ENCODE data around the gene SLC45A3. TPM values are rescaled to one million over a fixed set of nuclear protein-coding genes. Genes with fewer than 3 reads are reported as not detected.
A peak's percentile ranks its signal among the peaks of the same experiment; 100 is the strongest.

Gene SLC45A3
- total and polyA plus RNA-seq, 5 donors from 2014 or later: 0.74 TPM; not detected in 4

DNA sequence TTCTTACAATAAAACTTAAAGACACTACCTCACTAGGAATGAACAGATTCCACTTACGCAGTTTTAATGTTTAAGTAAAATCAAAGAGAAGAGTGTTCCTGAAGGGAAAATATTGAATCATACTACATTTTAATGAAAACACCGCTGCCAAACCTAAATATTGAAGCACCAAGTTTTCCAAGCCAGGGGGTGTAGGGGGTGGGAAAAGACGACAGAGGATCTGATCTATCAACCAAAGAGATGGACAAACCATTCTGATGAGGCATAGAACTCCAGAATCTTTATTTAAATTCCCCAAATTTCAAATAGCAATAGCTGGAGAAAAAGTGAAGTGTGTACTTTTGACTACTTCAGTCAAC lies 49.7 kb downstream of the SLC45A3 start:
- H3K4me3 ChIP-seq (ENCODE audit: low read depth, low read length): peak overlapping the region; percentile 98
- Mint-ChIP-seq H3K9me3 (no peaks in the 10 kb centered on the region), H3K27me3 (no peaks in the 10 kb centered on the region), H3K4me1 (peaks cover 24 to 66% (median 41%) of the 10 kb centered on the region in 4 donors), H3K27ac (peak overlapping the region; percentile 90 to 99 (median 94)), H3K4me3 (peak overlapping the region; percentile 92 to 98 (median 95)), H3K36me3 (peaks cover 23% of the 10 kb centered on the region)
- H3K27me3 ChIP-seq (ENCODE audit: control insufficient read depth, insufficient read depth, low read length): no peaks in the 10 kb centered on the region
- H3K4me1 ChIP-seq (ENCODE audit: control insufficient read depth, insufficient read depth, low read length, poor library complexity, severe bottlenecking): peaks cover 51% of the 10 kb centered on the region
- H3K9me3 ChIP-seq (ENCODE audit: control insufficient read depth in 2 of 2, low read length in 2 of 2): no peaks in the 10 kb centered on the region
- H3K36me3 ChIP-seq (ENCODE audit: control insufficient read depth, insufficient read depth, low read length): peaks cover 3% of the 10 kb centered on the region
- ATAC-seq (ENCODE audit: low read depth in 2 of 2): no peak
- no peak for DNase-seq
- peak overlapping the region; percentile 91 for H3K27ac ChIP-seq (ENCODE audit: insufficient read depth, low read length, poor library complexity, severe bottlenecking)

DNA sequence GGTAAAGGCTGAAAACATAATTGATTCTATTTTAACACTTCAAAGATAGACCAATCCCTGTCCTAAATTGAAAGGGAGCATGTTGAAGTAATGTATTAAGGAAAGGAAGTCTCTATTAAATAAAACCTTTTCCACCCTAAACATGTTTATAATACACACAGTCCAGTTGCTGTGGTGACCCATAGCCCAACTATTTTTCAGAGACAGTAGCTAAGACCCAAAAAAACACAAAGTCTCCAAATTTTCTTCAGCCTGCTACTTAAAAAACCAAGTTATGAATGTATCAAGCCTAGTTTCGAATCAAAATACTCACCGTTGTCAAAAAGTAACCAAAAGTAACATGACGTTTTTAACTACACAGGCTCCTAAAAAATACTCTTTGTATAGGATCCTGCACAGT lies 50.1 kb downstream of the SLC45A3 start:
- Histone ChIP-seq H3K27ac (ENCODE audit: insufficient read depth, low read length, poor library complexity, severe bottlenecking) (peak overlapping the region; percentile 91), H3K9me3 (ENCODE audit: control insufficient read depth in 2 of 2, low read length in 2 of 2) (no peaks in the 10 kb centered on the region), H3K4me1 (ENCODE audit: control insufficient read depth, insufficient read depth, low read length, poor library complexity, severe bottlenecking) (peaks cover 53% of the 10 kb centered on the region), H3K36me3 (ENCODE audit: control insufficient read depth, insufficient read depth, low read length) (peaks cover 3% of the 10 kb centered on the region), H3K27me3 (ENCODE audit: control insufficient read depth, insufficient read depth, low read length) (no peaks in the 10 kb centered on the region), H3K4me3 (ENCODE audit: low read depth, low read length) (peak overlapping the region; percentile 98)
- peak overlapping the region; percentile 90 to 99 (median 94) for H3K27ac Mint-ChIP-seq
- peaks cover 23% of the 10 kb centered on the region for H3K36me3 Mint-ChIP-seq
- peak overlapping the region; percentile 92 to 98 (median 95) for H3K4me3 Mint-ChIP-seq
- no peaks in the 10 kb centered on the region for H3K27me3 Mint-ChIP-seq
- peak in 1 of 3 donors; percentile 32 for DNase-seq
- ATAC-seq (ENCODE audit: low read depth in 2 of 2): no peak
- no peaks in the 10 kb centered on the region for H3K9me3 Mint-ChIP-seq
- H3K4me1 Mint-ChIP-seq: peaks cover 24 to 70% (median 42%) of the 10 kb centered on the region in 4 donors

DNA sequence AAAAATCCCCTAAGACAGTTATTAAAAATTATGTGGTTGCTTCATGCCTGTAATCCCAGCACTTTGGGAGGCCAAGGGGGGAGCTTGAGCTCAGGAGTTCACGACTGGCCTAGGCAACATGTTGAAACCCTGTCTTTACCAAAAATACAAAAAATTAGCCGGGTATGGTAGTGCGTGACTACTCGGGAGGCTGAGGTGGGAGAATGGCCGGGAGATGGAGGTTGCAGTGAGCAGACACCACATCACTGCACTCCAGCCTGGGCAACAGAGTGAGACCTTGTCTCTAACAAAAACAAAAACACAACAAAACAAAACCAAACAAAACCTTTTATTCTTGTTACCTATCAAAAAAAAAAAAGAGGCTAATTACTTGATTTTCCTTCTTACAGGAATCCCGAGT lies 50.6 kb downstream of the SLC45A3 start:
- peaks cover 28 to 75% (median 46%) of the 10 kb centered on the region in 4 donors for H3K4me1 Mint-ChIP-seq
- ATAC-seq (ENCODE audit: low read depth in 2 of 2) (no peak), DNase-seq (no peak)
- Histone ChIP-seq H3K27ac (ENCODE audit: insufficient read depth, low read length, poor library complexity, severe bottlenecking) (peak overlapping the region; percentile 91), H3K27me3 (ENCODE audit: control insufficient read depth, insufficient read depth, low read length) (no peaks in the 10 kb centered on the region), H3K9me3 (ENCODE audit: control insufficient read depth in 2 of 2, low read length in 2 of 2) (no peaks in the 10 kb centered on the region), H3K36me3 (ENCODE audit: control insufficient read depth, insufficient read depth, low read length) (peaks cover 4% of the 10 kb centered on the region), H3K4me3 (ENCODE audit: low read depth, low read length) (peak overlapping the region; percentile 98), H3K4me1 (ENCODE audit: control insufficient read depth, insufficient read depth, low read length, poor library complexity, severe bottlenecking) (peaks cover 56% of the 10 kb centered on the region)
- H3K36me3 Mint-ChIP-seq: peaks cover 27% of the 10 kb centered on the region
- no peaks in the 10 kb centered on the region for H3K27me3 Mint-ChIP-seq
- H3K4me3 Mint-ChIP-seq: peak overlapping the region; percentile 92 to 98 (median 95)
- H3K9me3 Mint-ChIP-seq: no peaks in the 10 kb centered on the region
- peak overlapping the region; percentile 90 to 99 (median 94) for H3K27ac Mint-ChIP-seq

DNA sequence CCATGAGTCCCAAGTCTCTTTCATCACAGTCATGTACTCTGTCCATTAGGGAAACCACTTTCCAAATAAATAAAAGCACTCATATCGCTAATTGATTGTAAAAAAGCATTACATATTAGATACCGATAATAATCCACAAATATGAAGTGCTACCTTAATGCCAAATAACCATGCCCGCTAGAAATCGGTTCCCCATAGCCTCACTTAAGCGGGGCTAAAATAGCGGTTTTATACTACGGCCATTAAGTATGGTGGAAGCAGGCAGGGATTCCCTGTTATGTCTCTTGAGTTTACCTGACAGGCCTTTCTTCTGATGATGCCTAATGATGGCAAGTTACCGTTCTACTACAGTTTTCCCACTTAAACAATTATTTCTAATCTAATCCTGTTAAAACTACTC lies 52.4 kb downstream of the SLC45A3 start:
- H3K4me1 ChIP-seq (ENCODE audit: control insufficient read depth, insufficient read depth, low read length, poor library complexity, severe bottlenecking): peaks cover 62% of the 10 kb centered on the region
- peaks cover 33% of the 10 kb centered on the region for H3K36me3 Mint-ChIP-seq

DNA sequence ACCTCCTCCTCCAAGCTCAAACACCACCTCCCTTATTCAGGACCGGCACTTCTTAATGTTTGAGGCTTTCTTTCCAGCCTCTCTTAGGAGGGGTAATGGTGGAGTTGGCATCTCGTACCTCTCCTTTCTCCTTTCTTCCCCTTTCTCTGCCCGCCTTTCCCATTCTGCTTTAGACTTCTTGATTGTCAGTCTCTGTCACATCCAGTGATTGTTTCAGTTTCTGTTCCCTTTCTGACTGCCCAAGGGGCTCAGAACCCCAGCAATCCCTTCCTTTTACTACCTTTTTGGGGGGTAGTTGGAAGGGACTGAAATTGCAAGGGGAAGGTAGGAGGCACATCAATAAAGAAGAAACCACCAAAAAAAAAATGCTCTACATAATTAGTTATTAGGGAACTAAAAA lies 54.1 kb downstream of the SLC45A3 start:
- Histone ChIP-seq H3K9me3 (ENCODE audit: control insufficient read depth in 2 of 2, low read length in 2 of 2) (no peaks in the 10 kb centered on the region), H3K27ac (ENCODE audit: insufficient read depth, low read length, poor library complexity, severe bottlenecking) (no peak overlapping the region), H3K4me3 (ENCODE audit: low read depth, low read length) (no peak overlapping the region), H3K36me3 (ENCODE audit: control insufficient read depth, insufficient read depth, low read length) (peaks cover 28% of the 10 kb centered on the region), H3K4me1 (ENCODE audit: control insufficient read depth, insufficient read depth, low read length, poor library complexity, severe bottlenecking) (peaks cover 55% of the 10 kb centered on the region), H3K27me3 (ENCODE audit: control insufficient read depth, insufficient read depth, low read length) (no peaks in the 10 kb centered on the region)
- Mint-ChIP-seq H3K4me1 (peaks cover 36 to 79% (median 56%) of the 10 kb centered on the region in 4 donors), H3K4me3 (peak overlapping the region; percentile 17 to 74 (median 62)), H3K27me3 (no peaks in the 10 kb centered on the region), H3K27ac (peak overlapping the region; percentile 64 to 79 (median 71)), H3K36me3 (peaks cover 33% of the 10 kb centered on the region), H3K9me3 (no peaks in the 10 kb centered on the region)
- DNase-seq (no peak), ATAC-seq (ENCODE audit: low read depth in 2 of 2) (no peak)

More for the DNA sequence above, 52.4 kb downstream of the SLC45A3 start:
- peaks cover 36 to 88% (median 56%) of the 10 kb centered on the region in 4 donors for H3K4me1 Mint-ChIP-seq
- Histone ChIP-seq H3K27me3 (ENCODE audit: control insufficient read depth, insufficient read depth, low read length) (no peaks in the 10 kb centered on the region), H3K9me3 (ENCODE audit: control insufficient read depth in 2 of 2, low read length in 2 of 2) (no peaks in the 10 kb centered on the region), H3K4me3 (ENCODE audit: low read depth, low read length) (peak overlapping the region; percentile 51), H3K36me3 (ENCODE audit: control insufficient read depth, insufficient read depth, low read length) (peaks cover 18% of the 10 kb centered on the region), H3K27ac (ENCODE audit: insufficient read depth, low read length, poor library complexity, severe bottlenecking) (no peak overlapping the region)
- ATAC-seq (ENCODE audit: low read depth in 2 of 2): no peak
- peak overlapping the region; percentile 48 to 98 (median 92) for H3K4me3 Mint-ChIP-seq
- H3K9me3 Mint-ChIP-seq: no peaks in the 10 kb centered on the region
- H3K27me3 Mint-ChIP-seq: no peaks in the 10 kb centered on the region
- H3K27ac Mint-ChIP-seq: peak overlapping the region in 1 of 3 donors; percentile 90
- no peak for DNase-seq

DNA sequence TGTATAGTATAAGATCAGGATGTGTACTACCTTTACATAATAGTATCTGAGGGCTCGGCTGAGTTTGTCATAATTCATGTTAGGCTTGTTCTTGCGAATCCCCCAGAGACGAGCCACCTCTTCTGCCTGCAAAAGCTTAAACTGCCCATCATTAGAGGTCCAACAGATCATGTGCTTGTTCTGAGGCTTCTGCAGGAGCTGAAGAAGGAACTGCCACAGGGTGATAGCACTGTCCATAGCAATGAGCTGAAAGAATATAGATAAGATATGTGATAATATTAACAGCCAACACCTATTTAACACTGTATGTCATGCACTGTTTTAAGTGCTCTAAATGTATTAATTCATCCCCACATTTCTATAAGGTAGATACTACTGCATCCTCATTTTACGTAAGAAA lies 56.7 kb downstream of the SLC45A3 start:
- H3K27me3 ChIP-seq (ENCODE audit: control insufficient read depth, insufficient read depth, low read length): no peaks in the 10 kb centered on the region
- no peaks in the 10 kb centered on the region for H3K9me3 ChIP-seq (ENCODE audit: control insufficient read depth in 2 of 2, low read length in 2 of 2)
- Mint-ChIP-seq H3K27me3 (no peaks in the 10 kb centered on the region), H3K4me1 (peaks cover 31 to 64% (median 46%) of the 10 kb centered on the region in 4 donors), H3K36me3 (peaks cover 40% of the 10 kb centered on the region), H3K4me3 (no peak overlapping the region), H3K27ac (peak overlapping the region in 2 of 3 donors; percentile 29 to 62), H3K9me3 (no peaks in the 10 kb centered on the region)
- H3K4me3 ChIP-seq (ENCODE audit: low read depth, low read length): no peak overlapping the region
- no peak for DNase-seq
- H3K27ac ChIP-seq (ENCODE audit: insufficient read depth, low read length, poor library complexity, severe bottlenecking): no peak overlapping the region
- no peak for ATAC-seq (ENCODE audit: low read depth in 2 of 2)
- H3K36me3 ChIP-seq (ENCODE audit: control insufficient read depth, insufficient read depth, low read length): peaks cover 52% of the 10 kb centered on the region
- peaks cover 32% of the 10 kb centered on the region for H3K4me1 ChIP-seq (ENCODE audit: control insufficient read depth, insufficient read depth, low read length, poor library complexity, severe bottlenecking)

- peaks cover 81% of the 10 kb centered on the region for H3K36me3 ChIP-seq (ENCODE audit: control insufficient read depth, insufficient read depth, low read length)
- Mint-ChIP-seq H3K4me1 (peaks cover 18 to 38% (median 25%) of the 10 kb centered on the region in 4 donors), H3K4me3 (no peak overlapping the region), H3K27ac (peak overlapping the region in 2 of 3 donors; percentile 49 to 77), H3K9me3 (no peaks in the 10 kb centered on the region), H3K27me3 (no peaks in the 10 kb centered on the region), H3K36me3 (peaks cover 37% of the 10 kb centered on the region)
- H3K27me3 ChIP-seq (ENCODE audit: control insufficient read depth, insufficient read depth, low read length): no peaks in the 10 kb centered on the region
- no peak overlapping the region for H3K4me3 ChIP-seq (ENCODE audit: low read depth, low read length)
- no peak overlapping the region for H3K27ac ChIP-seq (ENCODE audit: insufficient read depth, low read length, poor library complexity, severe bottlenecking)
- ATAC-seq (ENCODE audit: low read depth in 2 of 2) (no peak), DNase-seq (no peak)
- H3K4me1 ChIP-seq (ENCODE audit: control insufficient read depth, insufficient read depth, low read length, poor library complexity, severe bottlenecking): peaks cover 10% of the 10 kb centered on the region
- H3K9me3 ChIP-seq (ENCODE audit: control insufficient read depth in 2 of 2, low read length in 2 of 2): no peaks in the 10 kb centered on the region
These were observed 60.0 kb downstream of the SLC45A3 start for GRCh38 chr1:205620269-205620668.

DNA sequence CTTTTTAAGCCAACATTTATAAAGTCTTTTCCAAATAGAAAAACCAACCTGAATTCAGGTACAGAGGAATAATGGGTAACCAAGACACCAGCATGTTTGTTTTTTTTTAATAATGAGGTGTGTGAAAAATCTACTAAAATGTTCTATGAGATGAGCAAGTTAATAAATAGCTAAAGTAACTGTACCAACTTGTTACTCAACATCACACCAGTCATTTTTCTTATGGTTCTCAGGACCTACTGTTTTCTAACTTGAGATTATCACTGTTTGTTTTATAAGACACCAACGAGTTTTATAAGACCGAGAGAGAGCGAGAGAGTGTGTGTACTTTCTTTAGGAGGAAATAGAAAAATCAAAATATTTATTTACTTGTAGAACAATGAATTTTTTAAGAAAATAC lies 60.9 kb downstream of the SLC45A3 start:
- no peak for ATAC-seq (ENCODE audit: low read depth in 2 of 2)
- H3K27me3 Mint-ChIP-seq: no peaks in the 10 kb centered on the region
- peaks cover 83% of the 10 kb centered on the region for H3K36me3 ChIP-seq (ENCODE audit: control insufficient read depth, insufficient read depth, low read length)

More for the DNA sequence above, 60.9 kb downstream of the SLC45A3 start:
- peaks cover 10 to 33% (median 24%) of the 10 kb centered on the region in 4 donors for H3K4me1 Mint-ChIP-seq
- Histone ChIP-seq H3K27ac (ENCODE audit: insufficient read depth, low read length, poor library complexity, severe bottlenecking) (no peak overlapping the region), H3K9me3 (ENCODE audit: control insufficient read depth in 2 of 2, low read length in 2 of 2) (no peaks in the 10 kb centered on the region), H3K4me1 (ENCODE audit: control insufficient read depth, insufficient read depth, low read length, poor library complexity, severe bottlenecking) (peaks cover 2% of the 10 kb centered on the region), H3K4me3 (ENCODE audit: low read depth, low read length) (no peak overlapping the region), H3K27me3 (ENCODE audit: control insufficient read depth, insufficient read depth, low read length) (no peaks in the 10 kb centered on the region)
- H3K9me3 Mint-ChIP-seq: no peaks in the 10 kb centered on the region
- H3K27ac Mint-ChIP-seq: peak overlapping the region in 1 of 3 donors; percentile 32
- no peak for DNase-seq
- no peak overlapping the region for H3K4me3 Mint-ChIP-seq
- H3K36me3 Mint-ChIP-seq: peaks cover 38% of the 10 kb centered on the region

Data from CD4-positive, CD25-positive, alpha-beta regulatory T cell (primary cell).